BE2C (cell line): ENCODE measurements around the gene PPP6R3.

Source experiments
- DNase-seq: peaks from one replicate; pipeline ENCODE4 v3.0.0-alpha.2; 2020
- H3K27me3 ChIP-seq: fragments of 250-450 bp; sonication (Bioruptor Pico); 2 replicates; pipeline ENCODE4 v1.5.1; 2020; ENCODE audit warnings: mild to moderate bottlenecking
- H3K36me3 ChIP-seq: fragments of 250-450 bp; sonication (Bioruptor Pico); 2 replicates; pipeline ENCODE4 v1.5.1; 2020; ENCODE audit warnings: mild to moderate bottlenecking
- H3K4me1 ChIP-seq: fragments of 250-450 bp; sonication (Bioruptor Pico); 2 replicates; pipeline ENCODE4 v1.5.1; 2020
- H3K4me3 ChIP-seq: 2 replicates; pipeline ENCODE4 v1.5.1; 2011; ENCODE audit warnings: low read depth, low read length
- H3K9me3 ChIP-seq: fragments of 250-450 bp; sonication (Bioruptor Pico); 2 replicates; pipeline ENCODE4 v1.5.1; 2020
- CTCF ChIP-seq: IDR thresholded peaks from 2 replicates; pipeline ENCODE4 v1.5.1; 2012; ENCODE audit warnings: mild to moderate bottlenecking, low read depth, low read length

The PPP6R3 gene

GRCh38 chr11:68570691-68571090 is 110.1 kb downstream of the PPP6R3 start:
- no peaks in the 10 kb centered on the region for H3K27me3 ChIP-seq
- H3K4me1 ChIP-seq: no peaks in the 10 kb centered on the region
- H3K4me3 ChIP-seq: no peak overlapping the region
- H3K36me3 ChIP-seq: peaks cover 82% of the 10 kb centered on the region
- no peak for TF ChIP-seq CTCF
- no peaks in the 10 kb centered on the region for H3K9me3 ChIP-seq
- no peak for DNase-seq

- Histone ChIP-seq H3K36me3 (peaks cover 76% of the 10 kb centered on the region), H3K4me3 (no peak overlapping the region), H3K9me3 (no peaks in the 10 kb centered on the region), H3K27me3 (no peaks in the 10 kb centered on the region), H3K4me1 (no peaks in the 10 kb centered on the region)
- no peak for TF ChIP-seq CTCF
- DNase-seq: no peak
Measured at GRCh38 chr11:68574308-68574707, 113.8 kb downstream of the PPP6R3 start.

GRCh38 chr11:68575025-68575665 is 114.6 kb downstream of the PPP6R3 start:
- no peaks in the 10 kb centered on the region for H3K4me1 ChIP-seq
- no peaks in the 10 kb centered on the region for H3K9me3 ChIP-seq
- H3K4me3 ChIP-seq: no peak overlapping the region
- H3K36me3 ChIP-seq: peaks cover 81% of the 10 kb centered on the region
- DNase-seq: no peak
- no peak for TF ChIP-seq CTCF
- H3K27me3 ChIP-seq: no peaks in the 10 kb centered on the region

- Histone ChIP-seq H3K4me1 (peaks cover 11% of the 10 kb centered on the region; the same call in 1 of the 2 replicates), H3K36me3 (peaks cover 75% of the 10 kb centered on the region), H3K27me3 (no peaks in the 10 kb centered on the region), H3K4me3 (no peak overlapping the region), H3K9me3 (no peaks in the 10 kb centered on the region)
- no peak for DNase-seq
- TF ChIP-seq CTCF: no peak
Measured at GRCh38 chr11:68579455-68579854, 118.9 kb downstream of the PPP6R3 start.

- peaks cover 73% of the 10 kb centered on the region for H3K36me3 ChIP-seq
- no peak for DNase-seq
- no peaks in the 10 kb centered on the region for H3K27me3 ChIP-seq
- no peaks in the 10 kb centered on the region for H3K9me3 ChIP-seq
- TF ChIP-seq CTCF: no peak
- peaks cover 15% of the 10 kb centered on the region for H3K4me1 ChIP-seq
- H3K4me3 ChIP-seq: no peak overlapping the region
Measured at GRCh38 chr11:68581439-68581838, 120.9 kb downstream of the PPP6R3 start.

GRCh38 chr11:68581901-68582300 is 121.3 kb downstream of the PPP6R3 start:
- no peak for TF ChIP-seq CTCF
- Histone ChIP-seq H3K4me3 (no peak overlapping the region), H3K9me3 (no peaks in the 10 kb centered on the region), H3K36me3 (peaks cover 73% of the 10 kb centered on the region), H3K4me1 (peaks cover 15% of the 10 kb centered on the region), H3K27me3 (no peaks in the 10 kb centered on the region)
- DNase-seq: no peak
